ENCODE measurements around the gene SLC52A3. TPM values are rescaled to one million over a fixed set of nuclear protein-coding genes. Genes with fewer than 3 reads are reported as not detected.

The SLC52A3 gene
- total RNA-seq, 3 donors from 2014 or later = 0.16 to 7.2 (median 4.1) TPM

DNA sequence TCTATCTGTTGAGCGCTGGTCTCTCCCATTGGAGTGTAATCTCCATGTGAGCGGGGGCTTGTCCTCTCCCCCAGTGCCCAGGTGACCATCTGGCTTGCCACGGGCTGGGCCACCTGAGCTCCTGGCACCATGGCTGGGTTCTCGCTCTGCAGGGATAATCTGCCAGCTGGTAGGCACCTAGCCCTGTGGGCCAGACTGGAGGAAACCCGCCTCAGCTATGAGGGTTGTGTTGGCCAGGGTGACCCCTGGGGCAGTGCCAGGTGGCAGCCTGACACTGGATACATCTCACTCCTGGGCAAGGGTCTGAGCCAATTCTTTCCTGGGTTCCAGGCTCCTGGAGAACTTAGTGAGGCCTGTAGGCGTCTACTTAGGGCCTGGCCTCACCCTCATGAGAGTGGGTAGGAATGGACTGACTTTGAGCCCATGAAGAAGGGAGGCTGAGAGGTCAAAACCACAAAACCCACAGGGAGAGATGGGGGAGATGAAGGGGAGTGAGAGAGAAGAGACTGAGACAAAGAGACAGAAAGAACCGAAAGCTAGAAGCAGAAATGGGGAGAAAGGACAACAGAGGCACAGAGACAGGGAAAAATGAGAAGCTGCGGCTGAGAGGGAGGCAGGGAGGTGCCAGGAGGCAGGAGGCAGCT, 5.8 kb upstream of the SLC52A3 start:
- TF ChIP-seq, protein P1, sequence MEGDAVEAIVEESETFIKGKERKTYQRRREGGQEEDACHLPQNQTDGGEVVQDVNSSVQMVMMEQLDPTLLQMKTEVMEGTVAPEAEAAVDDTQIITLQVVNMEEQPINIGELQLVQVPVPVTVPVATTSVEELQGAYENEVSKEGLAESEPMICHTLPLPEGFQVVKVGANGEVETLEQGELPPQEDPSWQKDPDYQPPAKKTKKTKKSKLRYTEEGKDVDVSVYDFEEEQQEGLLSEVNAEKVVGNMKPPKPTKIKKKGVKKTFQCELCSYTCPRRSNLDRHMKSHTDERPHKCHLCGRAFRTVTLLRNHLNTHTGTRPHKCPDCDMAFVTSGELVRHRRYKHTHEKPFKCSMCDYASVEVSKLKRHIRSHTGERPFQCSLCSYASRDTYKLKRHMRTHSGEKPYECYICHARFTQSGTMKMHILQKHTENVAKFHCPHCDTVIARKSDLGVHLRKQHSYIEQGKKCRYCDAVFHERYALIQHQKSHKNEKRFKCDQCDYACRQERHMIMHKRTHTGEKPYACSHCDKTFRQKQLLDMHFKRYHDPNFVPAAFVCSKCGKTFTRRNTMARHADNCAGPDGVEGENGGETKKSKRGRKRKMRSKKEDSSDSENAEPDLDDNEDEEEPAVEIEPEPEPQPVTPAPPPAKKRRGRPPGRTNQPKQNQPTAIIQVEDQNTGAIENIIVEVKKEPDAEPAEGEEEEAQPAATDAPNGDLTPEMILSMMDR (IDR thresholded peaks at IDR 0.05) = no peak
- TF ChIP-seq POLR2AphosphoS5 (IDR thresholded peaks at IDR 0.05) (no peak), POLR2A (IDR thresholded peaks at IDR 0.05) (no peak)

DNA sequence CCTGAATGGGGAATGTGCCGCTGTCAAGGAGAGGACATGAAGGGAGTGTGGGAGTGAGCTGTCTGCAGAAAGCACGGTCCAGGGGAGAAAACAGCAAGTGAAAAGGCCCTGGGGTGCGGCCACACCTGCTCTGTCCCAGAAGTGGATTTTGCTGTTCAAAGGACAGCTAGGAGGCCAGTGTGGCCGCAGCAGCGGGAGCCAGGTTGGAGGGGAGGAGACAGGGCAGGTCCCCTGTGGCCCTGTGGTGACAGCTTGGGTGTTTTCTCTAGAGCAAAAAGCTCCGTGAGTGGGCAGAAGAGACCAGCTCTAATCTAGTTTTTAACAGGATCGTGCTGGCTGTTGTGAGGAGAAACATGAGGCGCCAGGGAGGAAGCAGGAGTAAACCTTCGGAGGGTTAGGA, 4.5 kb upstream of the SLC52A3 start:
- DNase-seq (ENCODE audit: low spot score in 2 of 2) = no peak
- no peak for TF ChIP-seq POLR2A (IDR thresholded peaks at IDR 0.05)
- no peak for TF ChIP-seq POLR2AphosphoS5 (IDR thresholded peaks at IDR 0.05)
- TF ChIP-seq, protein P1 (IDR thresholded peaks at IDR 0.05) = no peak
- Histone ChIP-seq H3K4me1 (no peaks in the 10 kb centered on the region), H3K27ac (no peak overlapping the region), H3K9me3 (no peaks in the 10 kb centered on the region), H3K27me3 (peaks cover 0 to 3% of the 10 kb centered on the region in 2 donors), H3K4me3 (no peak overlapping the region), H3K36me3 (no peaks in the 10 kb centered on the region)
- intact Hi-C loops (cut with DNase I; ENCODE audit: low total_unique reads) = no loop called here

More for the DNA sequence above, 5.8 kb upstream of the SLC52A3 start:
- Histone ChIP-seq H3K4me3 (no peak overlapping the region), H3K9me3 (no peaks in the 10 kb centered on the region), H3K36me3 (no peaks in the 10 kb centered on the region), H3K27ac (no peak overlapping the region), H3K27me3 (peaks cover 0 to 3% of the 10 kb centered on the region in 2 donors), H3K4me1 (no peaks in the 10 kb centered on the region)
- no peak for DNase-seq (ENCODE audit: low spot score in 2 of 2)
- intact Hi-C loops (cut with DNase I; ENCODE audit: low total_unique reads) = no loop called here

DNA sequence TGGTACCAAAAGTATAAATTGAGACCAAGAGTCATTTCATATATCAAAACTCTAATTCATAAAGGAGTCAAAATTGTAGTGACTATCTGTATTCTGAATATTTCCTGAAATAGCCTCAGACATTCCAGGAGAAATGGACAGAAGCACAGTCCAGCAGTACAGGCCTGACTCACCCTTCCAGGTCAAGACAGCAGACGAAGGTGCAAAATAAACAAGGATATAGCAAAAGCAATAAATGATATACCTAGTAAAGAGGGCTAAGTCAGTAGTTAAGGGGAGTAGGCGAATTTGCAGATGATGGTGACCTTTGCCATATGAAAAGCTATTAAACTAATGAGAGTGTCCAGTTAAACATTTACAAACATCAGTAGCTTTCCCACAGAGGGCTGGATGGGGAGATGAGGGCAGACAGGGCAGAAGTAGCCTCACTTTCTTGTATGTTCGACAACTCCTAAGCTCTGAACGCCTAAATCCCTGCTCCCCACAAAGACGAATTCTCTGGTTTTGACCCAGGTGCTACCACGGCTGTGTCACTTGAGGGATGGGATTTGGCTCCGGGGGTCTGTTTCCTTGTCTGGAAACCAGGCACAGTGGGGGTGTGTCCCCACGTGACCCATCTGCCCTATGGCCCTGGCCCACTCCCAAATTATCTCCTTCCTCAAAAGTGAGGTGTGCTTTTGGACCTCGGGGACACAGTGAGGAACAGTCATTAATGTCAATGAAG, 3.6 kb upstream of the SLC52A3 start:
- no peak for DNase-seq (ENCODE audit: low spot score in 2 of 2)
- TF ChIP-seq, protein P1 (IDR thresholded peaks at IDR 0.05) = no peak
- no peak for TF ChIP-seq POLR2AphosphoS5 (IDR thresholded peaks at IDR 0.05)
- no peak for TF ChIP-seq POLR2A (IDR thresholded peaks at IDR 0.05)
- Histone ChIP-seq H3K36me3 (no peaks in the 10 kb centered on the region), H3K27ac (no peak overlapping the region), H3K9me3 (no peaks in the 10 kb centered on the region), H3K27me3 (peaks cover 0 to 3% of the 10 kb centered on the region in 2 donors), H3K4me1 (no peaks in the 10 kb centered on the region), H3K4me3 (no peak overlapping the region)
- intact Hi-C loops (cut with DNase I; ENCODE audit: low total_unique reads) = no loop called here

DNA sequence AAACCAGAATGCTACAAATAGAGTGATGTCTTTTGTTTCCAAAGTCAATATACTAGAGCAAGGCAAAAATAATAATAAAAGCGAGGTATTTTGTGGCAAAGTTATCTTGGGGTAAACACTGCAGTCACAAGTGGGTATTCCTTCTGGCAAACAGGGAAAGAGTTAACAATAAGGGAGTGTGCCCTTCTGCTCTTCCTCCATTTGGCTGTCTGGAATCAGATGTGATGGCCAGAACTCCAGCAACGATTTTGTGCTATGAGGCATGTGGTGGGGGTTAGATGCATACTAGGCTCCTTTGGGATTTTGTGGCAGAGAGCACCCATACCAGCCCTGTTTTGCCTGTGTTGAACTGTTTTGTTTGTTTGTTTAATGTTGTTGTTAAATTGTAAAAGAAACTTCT, 2.4 kb upstream of the SLC52A3 start:
- Histone ChIP-seq H3K4me1 (no peaks in the 10 kb centered on the region), H3K4me3 (no peak overlapping the region), H3K27ac (no peak overlapping the region), H3K36me3 (no peaks in the 10 kb centered on the region), H3K9me3 (no peaks in the 10 kb centered on the region), H3K27me3 (peaks cover 0 to 3% of the 10 kb centered on the region in 2 donors)
- TF ChIP-seq POLR2A (IDR thresholded peaks at IDR 0.05) (no peak), POLR2AphosphoS5 (IDR thresholded peaks at IDR 0.05) (no peak)
- TF ChIP-seq, protein P1 (IDR thresholded peaks at IDR 0.05) = no peak
- intact Hi-C loops (cut with DNase I; ENCODE audit: low total_unique reads) = no loop called here
- no peak for DNase-seq (ENCODE audit: low spot score in 2 of 2)

DNA sequence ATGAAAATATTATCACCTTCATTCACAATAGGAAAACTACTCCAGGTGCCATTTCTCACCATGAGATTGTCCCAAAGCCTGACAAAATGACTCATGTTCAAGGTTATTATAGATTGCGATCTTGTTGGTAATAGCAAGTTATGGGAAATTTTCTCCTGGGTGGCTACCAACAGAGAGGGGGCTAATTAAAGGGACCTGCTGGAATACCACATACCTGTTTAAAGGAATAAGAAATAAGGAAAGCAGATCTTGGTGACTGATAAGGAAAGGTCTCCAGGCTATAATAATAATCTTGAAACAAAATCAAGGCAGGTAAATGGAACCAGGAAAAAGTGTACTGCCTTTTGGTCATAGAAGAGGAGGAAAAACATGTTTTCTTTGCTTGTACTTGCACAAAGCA, 1.4 kb downstream of the SLC52A3 start:
- Histone ChIP-seq H3K27ac (no peak overlapping the region), H3K4me3 (no peak overlapping the region), H3K9me3 (no peaks in the 10 kb centered on the region), H3K4me1 (no peaks in the 10 kb centered on the region), H3K27me3 (no peaks in the 10 kb centered on the region), H3K36me3 (no peaks in the 10 kb centered on the region)
- no peak for DNase-seq (ENCODE audit: low spot score in 2 of 2)
- TF ChIP-seq, protein P1 (IDR thresholded peaks at IDR 0.05) = no peak
- TF ChIP-seq POLR2AphosphoS5 (IDR thresholded peaks at IDR 0.05) (no peak), POLR2A (IDR thresholded peaks at IDR 0.05) (no peak)
- intact Hi-C loops (cut with DNase I; ENCODE audit: low total_unique reads) = no loop called here
